ENCODE results near the gene PTPRD.

Gene PTPRD

DNA sequence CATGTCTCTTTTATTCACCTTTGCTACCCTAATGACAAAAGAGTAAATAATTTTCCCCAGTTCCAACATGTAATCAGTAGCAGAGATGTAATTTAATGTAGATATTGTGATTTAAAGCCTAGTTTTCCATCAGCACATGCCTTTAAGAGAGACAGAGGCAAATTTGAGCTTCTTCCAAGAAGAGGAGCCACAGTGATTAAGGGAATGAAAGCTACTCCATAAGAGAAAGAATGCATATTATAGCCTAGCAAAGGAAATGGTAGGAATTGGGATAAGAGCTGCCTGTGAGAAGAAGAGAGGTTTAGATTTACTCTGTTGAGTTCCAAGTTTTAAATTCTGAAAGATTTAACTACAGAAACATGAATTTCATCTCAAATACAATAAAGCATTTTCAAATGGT lies 2222.2 kb downstream of the PTPRD start:
- DNase-seq = no peak

DNA sequence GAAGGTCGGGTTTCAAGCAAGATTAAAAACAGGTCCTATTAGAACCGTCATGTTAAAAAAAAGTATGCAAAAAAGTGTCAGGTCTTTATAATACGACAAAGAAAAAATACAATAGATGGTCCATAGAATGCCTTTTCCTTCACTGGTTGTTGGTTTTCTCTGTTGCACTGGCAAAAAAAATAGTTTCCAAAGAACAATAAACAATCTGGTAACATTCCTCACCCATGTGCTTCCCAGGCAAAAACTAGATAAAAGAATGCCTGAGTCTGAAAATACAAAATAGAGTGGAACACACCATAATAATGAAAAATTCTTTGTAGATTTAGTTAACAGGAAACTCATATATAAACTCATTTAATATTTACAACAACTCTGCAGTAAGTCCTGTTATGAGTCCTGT lies 2223.3 kb downstream of the PTPRD start:
- DNase-seq = no peak

DNA sequence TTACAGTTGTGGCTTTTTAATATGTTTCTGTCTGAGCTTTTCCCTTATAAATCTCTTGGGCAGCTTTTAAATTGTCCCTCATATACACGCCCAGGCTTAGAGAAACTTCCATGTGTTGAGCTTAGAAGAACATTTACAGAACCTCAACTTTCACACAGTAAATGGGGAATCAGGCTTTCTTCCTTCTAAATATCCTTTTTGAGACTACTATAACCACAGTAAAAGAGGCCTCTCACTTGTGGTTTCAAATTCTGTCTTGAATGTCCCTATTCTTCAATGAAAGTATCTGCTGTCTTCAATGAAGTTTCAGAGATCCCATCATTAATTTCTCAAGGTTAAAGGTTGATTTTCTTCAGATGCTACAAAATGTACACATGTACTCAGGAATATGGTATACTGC lies 2224.7 kb downstream of the PTPRD start:
- DNase-seq = no peak

DNA sequence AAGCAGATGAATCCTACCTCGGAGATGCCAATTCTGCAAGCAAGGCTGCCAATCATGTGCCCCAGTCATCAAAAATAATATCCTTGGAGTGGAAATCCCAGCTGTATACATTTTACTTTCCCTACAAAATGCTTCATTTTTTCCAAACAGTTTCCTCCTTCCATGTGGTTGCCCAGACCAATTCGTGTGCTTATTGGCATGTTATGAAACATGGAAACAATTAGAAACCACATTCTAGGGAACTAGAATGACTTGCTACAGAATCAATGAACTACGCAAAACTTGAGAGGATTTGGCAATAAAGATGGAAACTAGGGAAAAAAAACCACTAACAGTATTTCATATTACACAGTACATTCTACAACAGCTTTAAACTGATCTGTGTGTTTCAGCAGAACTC lies 2228.7 kb downstream of the PTPRD start:
- DNase-seq = no peak

DNA sequence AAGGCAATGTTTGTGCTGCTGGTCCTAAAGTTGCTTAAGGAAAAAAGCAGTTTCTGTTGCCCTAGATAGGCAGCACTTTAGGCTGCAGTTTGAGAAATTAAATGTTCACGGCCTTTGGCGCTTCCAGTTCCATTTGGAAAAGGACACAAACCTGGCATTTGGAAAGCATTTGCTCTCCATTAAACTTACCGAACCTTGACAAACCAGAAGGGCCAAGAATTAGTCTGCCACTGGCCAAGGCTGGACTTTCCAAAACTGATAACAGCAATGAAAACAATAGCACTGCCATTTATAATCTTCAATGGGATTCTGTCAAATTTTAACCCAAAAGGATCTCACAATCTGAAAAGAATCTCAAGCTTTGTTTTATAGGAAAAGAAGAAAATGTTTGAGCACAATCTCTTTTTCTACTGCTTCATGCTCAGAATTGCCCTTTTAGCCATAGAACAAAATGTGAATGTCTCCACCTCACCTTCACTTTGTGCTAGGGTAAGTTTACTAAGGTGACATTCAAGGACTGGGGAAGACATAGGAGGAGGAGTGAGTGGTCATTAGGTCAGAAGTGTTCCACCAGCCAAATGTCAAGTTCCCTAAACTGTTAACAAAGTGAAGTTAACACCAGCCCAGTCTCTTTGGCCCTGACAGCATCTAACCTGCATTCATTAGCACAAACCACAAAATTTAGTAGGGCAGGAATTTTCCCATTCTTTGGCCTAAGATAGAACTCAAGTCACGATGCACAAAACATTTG lies 2229.8 kb downstream of the PTPRD start:
- no peak for DNase-seq

DNA sequence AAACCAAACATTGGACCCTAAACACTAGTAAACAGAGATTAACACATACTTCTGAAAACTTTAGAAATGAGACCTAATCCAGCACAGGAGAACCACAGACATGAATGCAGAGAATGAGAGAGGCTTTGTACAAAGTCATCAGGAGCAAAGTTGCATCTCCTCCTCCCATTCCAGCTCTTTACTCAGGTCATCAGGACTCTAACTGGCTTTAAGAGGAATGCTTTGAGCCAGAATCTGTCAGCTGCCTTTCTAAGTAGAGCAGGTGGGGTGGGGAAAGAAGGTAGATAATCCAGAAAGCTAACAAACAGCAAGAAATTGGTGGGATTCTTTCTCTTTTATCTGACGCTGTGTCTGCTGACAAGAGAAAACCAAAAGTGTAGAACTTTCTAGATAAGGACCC lies 2230.5 kb downstream of the PTPRD start:
- DNase-seq = no peak

DNA sequence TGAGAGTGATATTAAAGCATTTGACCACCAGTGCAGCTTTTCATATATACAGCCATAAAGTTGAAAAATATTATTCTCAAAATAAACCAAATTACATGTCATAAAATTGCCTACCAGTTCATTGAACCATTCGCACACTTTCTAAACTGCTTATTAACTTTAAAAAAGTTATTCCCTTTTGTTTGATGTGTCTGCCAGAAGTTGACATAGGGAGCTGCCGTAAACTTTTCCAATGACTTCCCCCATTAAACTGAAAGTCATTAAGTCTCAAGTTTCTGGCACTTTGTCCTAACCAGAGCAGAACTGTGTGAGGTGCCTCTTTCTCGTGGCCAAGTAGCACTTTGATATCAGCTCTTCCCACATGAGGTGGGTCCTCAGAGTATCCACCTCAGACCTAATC lies 2231.2 kb downstream of the PTPRD start:
- DNase-seq = no peak

DNA sequence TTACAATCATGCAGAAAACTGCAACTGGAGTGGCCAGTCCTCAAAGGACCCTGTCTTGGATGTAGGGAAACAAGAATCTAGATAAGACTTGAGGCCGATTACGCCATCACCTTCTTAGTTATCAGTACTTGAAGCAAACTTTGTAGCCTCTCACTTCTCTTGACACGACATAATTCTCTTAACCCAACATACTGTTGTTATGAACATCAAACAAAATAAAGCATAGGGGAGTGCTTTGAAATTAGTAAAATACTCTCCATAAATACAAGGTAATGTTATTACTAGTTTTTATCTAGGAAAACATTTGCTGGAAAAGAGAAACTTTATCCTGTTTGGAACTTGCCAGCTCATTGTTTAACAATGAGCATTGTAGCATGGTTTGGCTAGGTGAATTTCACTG lies 2238.3 kb downstream of the PTPRD start:
- DNase-seq = no peak

DNA sequence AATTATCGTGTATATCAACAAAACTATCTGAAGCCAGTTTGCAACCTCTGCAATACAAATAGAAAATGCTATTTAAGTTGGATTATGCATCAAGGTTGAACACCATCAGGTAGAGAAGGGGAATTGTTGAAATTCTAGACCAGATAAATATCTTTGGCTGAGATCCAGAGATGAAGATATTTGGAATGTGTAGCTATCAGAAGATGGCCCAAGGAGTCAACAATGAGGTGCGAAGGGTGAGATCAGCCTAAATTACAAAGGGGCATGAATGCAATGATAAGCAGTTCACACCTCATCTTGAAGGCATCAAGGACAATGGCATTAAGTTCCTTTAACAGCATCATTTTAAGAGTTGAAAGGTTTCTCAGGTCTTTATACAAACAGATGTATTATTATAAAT lies 2241.1 kb downstream of the PTPRD start:
- no peak for DNase-seq

DNA sequence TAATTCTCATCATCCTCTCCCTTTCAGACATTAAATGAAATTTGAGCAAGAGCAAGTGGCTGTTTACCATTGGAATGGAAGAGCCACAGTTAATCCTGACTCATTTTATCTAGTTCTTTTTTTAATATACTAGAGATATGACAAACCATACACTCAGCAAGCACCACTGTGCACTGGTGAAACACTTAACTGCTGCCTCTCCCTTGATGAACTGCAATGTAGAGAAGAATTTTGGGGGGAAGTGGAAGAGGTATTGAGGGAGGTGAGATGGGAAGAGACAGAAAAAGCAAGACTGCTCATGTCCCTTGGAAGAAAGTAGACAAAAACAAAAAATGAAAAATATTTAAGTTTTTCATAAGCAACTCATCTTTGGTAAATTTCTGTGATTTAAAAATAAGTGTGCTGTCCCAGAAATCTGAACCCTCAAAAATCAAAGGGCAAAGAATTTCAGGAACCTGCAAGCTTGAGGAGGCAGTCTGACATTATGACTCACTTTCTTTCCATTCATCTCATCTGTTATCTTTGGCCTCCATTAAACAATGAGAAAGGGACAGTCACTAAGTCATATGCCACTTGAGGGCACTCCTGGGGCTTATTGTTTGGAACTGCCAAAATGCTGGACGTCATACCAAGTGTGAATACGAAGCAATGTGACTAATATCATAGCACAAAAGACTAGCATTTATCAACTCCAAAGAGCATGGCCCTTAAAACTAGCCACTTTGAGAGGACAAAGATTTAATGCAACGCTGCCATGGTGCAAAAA lies 2246.5 kb downstream of the PTPRD start:
- peak; percentile 64 for DNase-seq

DNA sequence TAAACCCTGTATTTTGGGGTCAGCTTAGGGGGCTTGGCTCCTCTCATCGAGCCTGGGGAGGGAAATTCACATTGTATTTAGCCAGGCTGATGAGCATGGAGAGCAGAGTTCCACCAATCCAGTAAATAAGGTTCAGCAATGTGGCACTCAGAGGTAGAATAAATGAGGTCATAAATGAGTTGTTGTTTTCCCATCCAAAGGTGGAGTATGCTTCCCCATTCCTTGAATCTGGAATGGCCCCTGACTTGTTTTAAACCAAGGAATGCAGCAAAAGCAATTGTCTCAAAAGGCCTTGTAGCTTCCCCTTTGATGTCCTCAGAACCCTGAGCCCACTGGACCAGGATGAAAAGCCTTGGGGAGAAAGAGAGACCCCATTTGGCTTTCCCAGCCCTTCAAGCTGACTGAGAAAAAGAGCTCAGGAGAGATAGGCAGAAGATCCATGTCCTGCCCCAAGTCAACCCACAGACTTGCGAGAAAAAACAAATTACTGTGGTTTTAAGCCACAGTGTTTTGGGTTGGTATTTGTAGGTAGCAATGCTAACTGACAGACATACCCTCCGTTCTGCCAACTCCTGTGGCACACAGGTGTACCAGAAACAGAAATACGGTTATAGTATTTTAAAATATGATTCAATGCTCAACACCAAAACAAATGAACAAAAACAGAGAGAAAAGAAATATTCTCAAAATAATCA lies 2247.2 kb downstream of the PTPRD start:
- no peak for DNase-seq

DNA sequence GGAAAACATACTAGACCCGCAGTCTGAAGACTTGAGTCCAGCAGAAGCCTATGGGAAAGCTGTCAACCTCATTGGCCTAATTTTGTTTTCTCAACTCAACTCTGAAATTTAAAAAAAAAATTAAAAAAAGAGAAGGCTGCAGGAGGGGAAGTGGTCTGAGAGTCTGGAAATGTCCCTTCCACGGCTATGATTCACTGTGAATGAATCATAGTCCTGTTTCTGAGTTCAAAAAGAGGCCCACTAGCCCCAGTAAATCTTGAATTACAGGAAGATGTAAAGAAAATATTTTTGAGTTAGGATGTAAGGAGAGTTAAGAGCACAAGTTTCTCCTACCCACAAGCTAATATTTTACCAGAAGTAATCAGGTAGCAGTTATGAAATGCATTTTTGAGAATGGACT lies 2247.8 kb downstream of the PTPRD start:
- peak; percentile 2 for DNase-seq

DNA sequence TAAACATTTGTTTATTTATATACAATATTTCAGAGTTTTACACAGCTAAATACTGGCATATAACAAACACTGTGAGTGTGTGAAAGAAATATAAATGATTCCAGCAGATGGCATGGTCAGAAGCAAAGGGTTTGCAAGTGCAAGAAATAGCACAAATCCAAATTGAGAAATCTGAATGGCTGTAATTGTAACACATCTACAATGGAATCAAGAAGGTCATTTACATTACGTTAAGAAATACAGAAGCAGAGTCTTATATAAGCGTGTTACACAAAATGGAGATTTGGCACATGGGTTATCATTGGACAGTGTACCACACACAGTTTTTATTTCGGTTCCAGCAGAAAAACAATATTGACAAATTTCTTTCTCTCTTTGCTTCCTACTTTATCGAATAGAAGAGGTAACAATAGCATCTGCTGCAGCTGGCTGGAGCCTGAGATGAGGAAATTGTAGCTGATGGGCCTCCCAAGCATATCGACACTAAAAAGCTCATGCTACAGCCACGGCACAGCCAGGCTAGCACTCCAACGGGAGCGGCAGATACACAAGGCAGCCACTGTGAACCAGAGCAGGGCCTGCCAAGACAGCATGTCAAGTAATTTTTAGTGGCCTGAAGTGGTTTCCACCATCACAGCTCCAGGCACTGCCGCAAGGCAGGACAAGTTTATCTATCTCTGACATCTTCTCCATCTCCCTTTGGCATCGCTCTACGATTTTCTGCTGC lies 2248.6 kb downstream of the PTPRD start:
- no peak for DNase-seq

DNA sequence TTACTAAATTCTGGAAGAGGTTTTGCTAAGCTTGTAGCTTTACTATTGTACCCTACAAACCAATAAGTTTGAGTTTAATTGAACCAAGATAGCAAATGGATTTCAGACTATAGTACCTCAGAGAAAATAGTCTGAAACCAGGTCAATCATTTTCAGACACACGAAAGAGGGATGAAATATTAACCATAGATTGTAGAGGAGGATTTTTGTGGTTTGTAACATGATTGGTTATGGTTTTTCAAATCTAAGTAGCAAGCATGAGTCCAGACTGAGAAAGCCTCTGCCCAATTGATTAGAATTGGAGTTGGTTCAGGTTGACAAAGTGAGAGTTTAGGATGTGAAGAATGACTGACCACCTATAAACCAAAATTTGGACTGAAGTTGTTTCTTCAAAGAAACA lies 2250.6 kb downstream of the PTPRD start:
- DNase-seq = no peak

DNA sequence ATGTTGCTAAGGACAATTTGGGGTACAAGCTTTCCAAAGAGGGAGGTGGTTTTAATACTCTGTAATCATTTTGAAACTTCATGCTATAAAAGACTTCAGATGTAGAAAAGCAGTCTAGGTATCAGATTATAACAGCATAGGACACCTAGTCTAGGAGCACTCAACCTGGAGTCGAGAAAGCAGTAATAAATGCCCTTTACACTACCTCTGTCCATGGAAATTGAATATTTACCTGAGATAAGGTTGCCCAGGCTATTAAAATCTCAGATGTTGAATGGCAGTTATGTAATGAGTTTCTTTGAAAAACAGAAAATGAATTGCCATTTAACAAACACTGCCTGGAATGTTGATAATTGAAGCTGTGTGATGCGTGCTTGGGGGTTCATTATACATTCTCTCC lies 2251.4 kb downstream of the PTPRD start:
- DNase-seq = no peak

DNA sequence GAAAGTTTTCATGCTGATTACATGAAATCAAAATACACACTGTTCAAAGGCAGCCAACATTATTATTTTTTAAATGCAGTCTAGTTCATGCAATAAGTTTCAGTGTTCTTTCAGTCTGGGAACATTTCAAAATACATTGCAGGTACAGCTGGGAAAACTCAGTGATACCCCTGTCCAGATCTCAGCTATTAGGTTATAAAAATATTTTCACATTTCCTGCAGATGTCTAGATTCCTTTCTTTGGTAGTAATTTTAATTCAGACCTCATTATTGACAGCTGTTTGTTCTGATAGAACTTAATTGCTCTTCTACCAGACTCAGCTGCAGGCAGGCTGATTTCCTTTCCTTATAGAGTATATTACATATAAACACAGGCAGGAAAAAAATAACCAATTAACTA lies 2256.4 kb downstream of the PTPRD start:
- no peak for DNase-seq

DNA sequence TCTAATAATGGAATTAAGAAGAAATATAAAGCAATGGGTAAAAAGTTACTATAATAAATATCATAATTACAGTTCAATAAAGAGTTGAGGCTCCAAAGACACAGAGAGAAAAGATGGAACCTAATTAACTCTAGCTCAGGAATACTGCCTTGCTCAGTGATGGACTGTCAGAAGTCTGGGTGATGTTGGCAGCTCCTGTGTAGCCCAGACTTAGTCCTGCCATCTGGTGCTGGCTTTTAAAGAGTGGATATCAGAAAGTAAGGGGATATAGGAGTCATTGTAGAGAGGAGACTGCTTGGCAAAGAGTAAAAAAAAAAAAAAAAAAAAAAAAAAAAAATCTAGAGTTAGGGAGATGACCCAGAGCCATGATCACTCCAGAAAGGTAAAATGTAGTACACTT lies 2261.4 kb downstream of the PTPRD start:
- no peak for DNase-seq

DNA sequence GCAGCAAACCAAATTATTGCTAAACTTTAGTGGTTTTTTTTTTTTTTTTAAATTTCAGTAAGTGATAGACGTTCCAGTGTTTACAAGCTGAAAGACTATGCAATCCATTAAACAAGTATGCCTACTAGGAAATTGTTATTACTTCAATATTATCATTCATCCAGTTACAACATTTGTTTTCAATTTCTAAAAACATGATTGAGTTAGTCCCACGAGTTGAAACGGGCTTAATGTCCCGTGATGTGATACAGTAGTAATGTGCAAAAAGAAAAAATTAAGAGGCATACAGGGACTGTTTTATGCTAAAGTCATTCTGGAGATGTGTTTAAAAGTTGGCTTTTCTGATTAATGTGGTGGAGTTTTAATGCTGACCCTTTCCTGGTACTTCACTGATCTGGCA lies 2262.9 kb downstream of the PTPRD start:
- no peak for DNase-seq

DNA sequence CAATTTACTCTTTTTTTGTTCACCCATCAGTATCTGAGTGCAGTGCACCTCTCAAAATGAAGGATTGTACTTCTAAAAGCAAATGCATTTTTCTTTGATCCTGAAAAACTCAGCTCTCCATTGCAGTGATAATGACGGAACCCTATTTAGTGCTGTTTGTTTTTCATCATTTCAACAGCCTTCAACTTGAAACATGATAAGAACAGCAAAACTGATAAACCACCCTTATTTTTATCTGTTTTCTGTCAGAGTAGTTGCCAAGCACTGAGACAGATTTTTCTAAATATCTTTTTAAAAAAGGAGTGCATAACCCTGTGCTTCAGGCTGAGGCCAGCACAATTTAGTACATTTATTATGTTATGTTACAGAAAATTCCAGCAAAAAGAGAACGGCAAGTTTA lies 2263.4 kb downstream of the PTPRD start:
- DNase-seq = no peak

DNA sequence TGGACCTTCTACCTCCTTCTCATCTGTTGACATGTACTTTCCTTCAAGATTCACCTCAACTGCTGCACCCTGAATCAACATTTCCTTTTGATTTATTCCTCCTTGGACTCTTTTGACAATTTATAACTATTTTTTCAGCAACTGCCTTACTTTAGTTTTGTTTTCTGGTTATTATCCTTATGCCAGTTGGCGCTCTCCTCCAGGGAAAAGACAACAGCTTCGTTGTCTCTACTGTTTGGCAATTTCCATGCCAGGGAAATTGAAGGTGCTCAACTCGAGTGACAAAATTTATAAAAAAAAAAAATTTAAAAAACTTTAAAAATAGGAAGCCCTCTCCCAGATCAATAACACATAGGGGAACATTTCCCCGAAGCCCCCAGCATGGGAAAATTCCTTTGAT lies 2264.0 kb downstream of the PTPRD start:
- DNase-seq = no peak

DNA sequence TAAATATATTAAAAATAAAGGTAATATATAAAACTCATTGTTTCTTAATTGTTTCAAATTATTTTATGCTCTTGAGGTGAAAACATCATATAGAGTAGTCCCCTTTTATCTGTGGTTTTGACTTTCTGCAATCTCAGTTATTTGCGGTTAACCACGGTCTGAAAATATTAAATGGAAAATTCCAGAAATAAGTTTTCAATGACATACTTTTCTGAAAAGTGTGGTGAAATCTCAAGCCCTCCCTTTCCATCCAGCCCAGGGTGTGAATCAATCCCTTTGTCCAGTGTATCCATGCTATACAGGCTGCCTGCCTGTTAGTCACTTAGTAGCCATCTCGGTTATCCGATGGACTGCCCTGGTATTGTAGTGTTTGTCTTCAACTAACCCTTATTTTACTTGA lies 2266.5 kb downstream of the PTPRD start:
- no peak for DNase-seq

DNA sequence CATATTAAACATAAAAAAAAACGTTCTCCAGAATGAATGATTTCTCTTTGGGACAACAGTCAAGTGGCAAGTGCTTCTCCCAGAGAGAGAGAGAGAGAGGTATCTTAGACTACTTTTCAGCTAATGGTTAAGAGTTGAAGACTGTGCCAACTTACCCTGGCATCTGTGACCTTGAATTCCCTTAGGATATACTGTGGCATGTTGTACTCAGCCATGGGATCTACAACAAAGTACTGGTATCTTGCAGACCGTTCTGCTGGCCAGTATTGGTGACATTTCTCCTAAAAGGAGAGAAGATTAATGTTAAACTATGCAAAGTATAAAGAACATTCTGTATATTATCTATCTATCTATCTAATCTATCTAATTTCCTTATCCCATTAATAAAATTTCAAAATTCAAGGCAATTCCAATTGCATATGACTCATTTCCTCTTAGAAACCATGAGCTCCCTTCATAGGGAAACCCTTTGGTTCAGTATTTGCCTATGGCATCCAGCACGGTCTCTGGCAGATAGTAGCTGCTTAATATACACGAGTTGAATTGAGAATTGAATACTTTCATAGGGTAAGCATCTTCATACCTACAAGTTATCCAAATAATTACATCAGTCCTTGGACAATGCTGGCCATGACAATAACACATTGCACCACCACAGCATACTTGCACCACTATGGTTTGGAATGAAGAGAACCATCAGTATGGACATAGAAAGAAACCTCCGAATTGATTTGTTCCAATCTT lies 2273.9 kb downstream of the PTPRD start:
- DNase-seq = no peak
